Adrenal gland (tissue), 5 donors: ENCODE measurements around the gene ZNF282.
"Not testable (repeated sequence)": the region's sequence is repeated elsewhere in the genome, so short reads cannot be mapped to it uniquely, and the experiment has no call there.

Experiments
- POLR2A ChIP-seq, 2 donors: fragments of 450-650 bp; IDR thresholded peaks; one replicate each; pipeline ENCODE4 v1.6.1; 2017; ENCODE audit warnings: antibody characterized with exemption in 2 of 2, mild to moderate bottlenecking in 2 of 2, moderate library complexity in 1 of 2
- TF ChIP-seq, protein P1 (sequence below), 6 experiments: fragments of 450-650 bp in 4 of 6; fragments of 200-600 bp in 2 of 6; sonication (generic) in 1 of 6; IDR thresholded peaks; 1 replicate in 5 of 6; 2 replicates in 1 of 6; pipeline versions ENCODE4 v1.5.1 to v1.8.0; 2016 to 2021; ENCODE audit warnings: antibody characterized with exemption in 6 of 6, mild to moderate bottlenecking in 2 of 6, moderate library complexity in 1 of 6
- donor health status: DM: no; HTN: no; CAD: no.

GRCh38 chr7:149251518-149251917 lies 56.2 kb downstream of the ZNF282 start:
- TF ChIP-seq, protein P1, sequence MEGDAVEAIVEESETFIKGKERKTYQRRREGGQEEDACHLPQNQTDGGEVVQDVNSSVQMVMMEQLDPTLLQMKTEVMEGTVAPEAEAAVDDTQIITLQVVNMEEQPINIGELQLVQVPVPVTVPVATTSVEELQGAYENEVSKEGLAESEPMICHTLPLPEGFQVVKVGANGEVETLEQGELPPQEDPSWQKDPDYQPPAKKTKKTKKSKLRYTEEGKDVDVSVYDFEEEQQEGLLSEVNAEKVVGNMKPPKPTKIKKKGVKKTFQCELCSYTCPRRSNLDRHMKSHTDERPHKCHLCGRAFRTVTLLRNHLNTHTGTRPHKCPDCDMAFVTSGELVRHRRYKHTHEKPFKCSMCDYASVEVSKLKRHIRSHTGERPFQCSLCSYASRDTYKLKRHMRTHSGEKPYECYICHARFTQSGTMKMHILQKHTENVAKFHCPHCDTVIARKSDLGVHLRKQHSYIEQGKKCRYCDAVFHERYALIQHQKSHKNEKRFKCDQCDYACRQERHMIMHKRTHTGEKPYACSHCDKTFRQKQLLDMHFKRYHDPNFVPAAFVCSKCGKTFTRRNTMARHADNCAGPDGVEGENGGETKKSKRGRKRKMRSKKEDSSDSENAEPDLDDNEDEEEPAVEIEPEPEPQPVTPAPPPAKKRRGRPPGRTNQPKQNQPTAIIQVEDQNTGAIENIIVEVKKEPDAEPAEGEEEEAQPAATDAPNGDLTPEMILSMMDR (IDR thresholded peaks at IDR 0.05): not testable (repeated sequence)
- TF ChIP-seq POLR2A (IDR thresholded peaks at IDR 0.05): not testable (repeated sequence)
